Right renal cortex interstitium (tissue), 3 donors: ENCODE results near the gene RTN4RL1. TPM values are rescaled to one million over a fixed set of nuclear protein-coding genes. Genes with fewer than 3 reads are reported as not detected.

Source experiments
- DNase-seq, 3 donors: peaks; one replicate each; pipeline ENCODE4 v3.0.0-alpha.2; 2013; ENCODE audit warnings: low read depth in 3 of 3, low spot score in 2 of 3
- polyA plus RNA-seq, 3 donors: library from polyadenylated mRNA; unstranded; fragments of 120-200 nt; gene quantifications; one replicate each; pipeline ENCODE4 v1.2.1, GENCODE V29; 2013; ENCODE audit not compliant: insufficient read length in 3 of 3

Gene RTN4RL1
- polyA plus RNA-seq, 3 donors, result 0.72 to 1.8 (median 1.3) TPM

DNA sequence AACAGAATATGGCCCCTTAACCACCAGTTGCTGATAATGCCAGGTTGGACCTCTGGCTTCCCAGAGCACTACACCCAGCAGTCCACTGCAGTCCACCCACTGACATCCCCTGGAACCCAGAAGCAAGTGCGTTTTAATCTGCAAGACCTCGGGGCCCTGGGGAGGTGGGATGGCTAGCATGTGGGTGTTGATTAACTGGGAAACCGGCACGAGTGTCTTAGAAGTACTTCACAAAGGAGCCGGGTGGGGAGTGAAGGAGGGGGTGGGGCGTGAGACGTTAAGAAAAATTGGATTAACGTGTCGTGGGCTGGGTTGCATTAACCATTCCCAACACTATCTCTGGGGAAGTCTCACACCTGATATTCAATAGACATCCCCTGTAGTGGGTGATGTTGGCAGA, 23.7 kb upstream of the RTN4RL1 start:
- no peak for DNase-seq

GRCh38 chr17:2047590-2047989, 22.5 kb upstream of the RTN4RL1 start:
- DNase-seq, result no peak

DNA sequence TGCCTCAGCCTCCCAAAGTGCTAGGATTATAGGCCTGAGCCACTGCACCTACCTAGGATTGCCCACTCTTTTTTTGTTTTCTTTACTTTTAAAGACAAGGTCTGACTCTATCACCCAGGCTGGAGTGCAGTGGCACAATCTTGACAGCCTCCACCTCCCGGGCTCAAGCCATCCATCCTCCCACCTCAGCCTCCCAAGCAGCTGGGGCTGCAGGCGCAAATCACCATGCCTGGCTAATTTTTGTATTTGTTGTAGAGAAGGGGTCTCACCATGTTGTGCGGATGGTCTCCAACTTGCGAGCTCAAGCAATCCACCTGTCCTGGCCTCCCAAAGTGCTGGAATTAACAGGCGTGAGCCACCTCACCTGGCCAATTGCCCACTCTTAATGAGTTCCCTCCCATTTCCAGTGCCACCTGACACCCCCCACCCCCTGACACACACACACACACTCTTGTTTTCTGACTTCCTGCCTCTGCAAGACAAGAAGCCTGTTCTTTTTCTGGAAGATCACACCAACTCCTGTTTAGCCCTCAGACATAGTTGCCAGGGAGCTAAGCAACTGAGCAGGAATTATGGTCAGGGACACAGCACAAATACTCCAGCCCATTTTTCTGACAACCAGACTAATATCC, 19.2 kb upstream of the RTN4RL1 start:
- DNase-seq, result no peak

DNA sequence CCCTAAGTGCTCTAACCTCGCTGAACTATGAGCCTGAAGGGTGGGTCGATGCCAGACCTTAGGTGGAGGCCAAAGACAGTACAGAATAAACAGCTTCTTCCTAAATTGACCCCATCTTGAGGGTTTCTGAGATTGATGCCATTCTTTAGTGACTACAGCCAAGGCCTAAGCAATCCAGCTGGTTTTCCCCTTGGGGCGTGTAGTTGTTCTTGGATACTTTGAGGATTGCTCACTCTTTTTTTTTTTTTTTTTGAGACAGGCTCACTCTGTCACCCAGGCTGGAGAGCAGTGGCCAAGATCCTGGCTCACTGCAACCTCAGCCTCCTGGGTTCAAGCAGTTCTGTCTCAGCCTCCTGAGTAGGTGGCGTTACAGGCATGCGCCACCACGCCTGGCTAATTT, 18.7 kb upstream of the RTN4RL1 start:
- DNase-seq, result no peak

GRCh38 chr17:2042933-2043332, 17.8 kb upstream of the RTN4RL1 start:
- no peak for DNase-seq

GRCh38 chr17:2042390-2042847, 17.3 kb upstream of the RTN4RL1 start:
- no peak for DNase-seq

DNA sequence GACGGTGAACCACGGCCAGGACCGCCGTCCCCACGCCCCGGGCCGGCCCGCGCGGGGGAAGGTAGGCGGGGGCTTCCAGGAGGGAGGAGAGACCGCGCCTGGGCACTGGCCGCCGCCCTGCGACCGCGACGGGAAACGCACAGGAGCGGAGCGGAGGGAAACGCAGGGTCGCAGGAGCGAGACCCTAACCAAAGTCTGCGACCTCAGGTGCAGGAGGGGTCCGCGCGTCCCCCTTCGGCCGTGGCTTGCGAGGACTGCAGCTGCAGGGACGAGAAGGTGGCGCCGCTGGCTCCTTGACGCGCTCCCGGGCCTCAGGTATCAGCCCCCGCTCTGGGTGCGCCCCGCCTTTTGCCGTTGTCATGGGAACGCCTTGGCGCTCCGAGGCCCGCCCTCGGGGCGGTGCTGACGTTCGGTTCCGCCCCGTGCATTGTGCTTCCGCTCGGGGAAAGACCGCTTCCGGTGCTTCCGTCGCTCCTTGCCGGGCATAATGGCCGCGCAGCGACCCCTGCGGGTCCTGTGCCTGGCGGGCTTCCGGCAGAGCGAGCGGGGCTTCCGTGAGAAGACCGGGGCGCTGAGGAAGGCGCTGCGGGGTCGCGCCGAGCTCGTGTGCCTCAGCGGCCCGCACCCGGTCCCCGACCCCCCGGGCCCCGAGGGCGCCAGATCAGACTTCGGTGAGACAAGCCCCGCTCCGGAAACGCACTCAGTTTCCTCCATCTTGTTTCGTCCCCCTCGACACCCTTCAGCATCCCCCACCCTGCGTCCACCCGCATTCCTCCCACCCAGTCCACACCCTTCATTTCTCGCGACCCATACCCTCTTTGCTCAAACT, 16.6 kb upstream of the RTN4RL1 start, which contains the start of gene OVCA2:
OVCA2 (plus strand) TSS at position 462 of the 829 bp plus-strand sequence; CDS start at position 488, 26 bp downstream.
- peak; percentile 91 to 92 (median 92) for DNase-seq

DNA sequence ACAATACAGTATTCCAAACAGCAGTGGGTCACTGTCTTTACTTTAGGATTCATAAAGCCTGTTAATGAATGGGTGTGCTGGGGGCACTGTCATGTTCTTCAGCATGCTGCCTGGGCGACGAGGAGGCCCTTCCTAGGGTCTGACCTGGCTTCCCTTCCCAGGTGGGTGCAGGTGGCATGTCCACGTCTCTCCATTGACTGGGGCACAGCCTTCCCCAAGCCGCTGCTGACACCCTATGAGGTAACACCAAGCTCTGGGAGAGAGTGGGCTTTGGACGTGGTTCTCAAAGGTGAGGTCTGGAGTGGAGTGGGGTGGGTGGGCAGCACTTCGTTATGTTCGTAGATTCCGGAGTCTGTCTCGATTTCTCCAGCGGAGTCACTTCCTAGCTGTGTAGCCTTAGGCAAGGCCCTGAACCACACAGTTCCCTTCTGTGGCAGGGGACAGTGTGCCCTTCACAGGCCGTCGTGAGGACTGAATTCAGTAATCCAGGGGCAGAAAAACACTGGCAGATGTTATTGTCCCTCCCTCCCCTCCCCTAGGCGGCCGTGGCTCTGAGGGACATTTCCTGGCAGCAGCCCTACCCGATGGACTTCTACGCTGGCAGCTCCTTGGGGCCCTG, 15.9 kb upstream of the RTN4RL1 start:
- DNase-seq, result no peak

DNA sequence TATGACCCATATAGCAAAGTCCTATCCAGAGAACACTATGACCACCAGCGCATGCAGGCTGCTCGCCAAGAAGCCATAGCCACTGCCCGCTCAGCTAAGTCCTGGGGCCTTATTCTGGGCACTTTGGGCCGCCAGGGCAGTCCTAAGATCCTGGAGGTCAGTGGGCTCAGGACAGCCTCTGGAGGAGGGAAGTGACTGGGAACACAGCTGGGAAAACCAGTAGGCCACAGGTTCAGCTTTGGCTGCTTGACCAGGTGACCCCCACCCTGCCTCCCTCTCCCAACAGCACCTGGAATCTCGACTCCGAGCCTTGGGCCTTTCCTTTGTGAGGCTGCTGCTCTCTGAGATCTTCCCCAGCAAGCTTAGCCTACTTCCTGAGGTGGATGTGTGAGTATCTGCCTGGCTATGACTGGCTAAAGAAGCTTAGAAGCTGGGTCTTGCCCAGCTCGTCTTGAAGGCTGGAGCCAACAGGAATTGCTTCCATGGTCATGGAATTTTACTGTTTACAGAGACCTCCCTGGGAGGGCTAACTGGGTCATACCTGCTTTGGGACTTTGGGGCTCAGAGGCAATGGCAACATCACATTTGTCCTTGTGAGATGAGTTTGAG, 15.2 kb upstream of the RTN4RL1 start:
- no peak for DNase-seq

GRCh38 chr17:2037155-2037554, 12.0 kb upstream of the RTN4RL1 start:
- no peak for DNase-seq

DNA sequence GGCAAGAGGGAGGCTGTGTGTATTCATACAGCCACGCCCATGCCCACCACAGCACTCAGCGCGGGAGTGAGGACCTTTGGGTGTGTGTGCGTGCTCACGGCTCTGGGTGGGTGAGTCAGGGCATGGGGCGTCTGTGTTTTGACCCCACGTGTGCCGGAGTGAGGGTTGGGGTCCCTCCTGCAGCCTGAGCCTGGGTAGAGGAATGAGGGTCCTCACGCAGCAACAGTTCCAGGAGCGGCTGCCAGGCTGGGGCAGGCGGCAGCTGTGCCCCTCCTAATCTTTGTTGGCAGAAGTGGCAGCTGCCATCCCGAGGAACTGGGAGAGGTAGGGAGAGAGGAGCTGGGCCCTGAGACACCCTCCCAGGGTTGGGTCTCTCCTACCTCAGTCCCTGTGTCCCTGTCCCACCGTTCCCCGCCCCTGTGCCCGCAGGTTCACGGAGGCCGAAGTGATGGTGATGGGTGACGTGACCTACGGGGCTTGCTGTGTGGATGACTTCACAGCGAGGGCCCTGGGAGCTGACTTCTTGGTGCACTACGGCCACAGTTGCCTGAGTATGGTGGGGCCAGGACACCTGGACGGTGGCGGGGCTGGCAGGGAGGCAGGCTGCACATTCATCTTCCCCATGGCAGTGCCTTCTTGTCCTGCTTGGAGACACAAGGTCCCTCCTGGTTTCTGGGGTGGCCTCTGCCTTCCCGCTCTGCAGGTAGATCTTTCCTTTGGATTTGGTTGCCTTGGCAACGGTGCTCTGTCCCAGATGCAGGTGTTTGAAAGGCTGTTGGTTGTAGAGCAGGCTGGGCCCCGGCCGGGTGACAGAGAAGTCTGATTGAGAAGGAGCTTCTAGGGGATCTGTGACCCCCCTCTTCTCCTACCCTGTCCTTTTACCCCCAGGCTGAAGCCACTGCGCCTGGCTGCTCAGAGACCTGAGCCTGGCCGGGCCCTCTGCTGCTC, 10.7 kb upstream of the RTN4RL1 start:
- no peak for DNase-seq

GRCh38 chr17:2034806-2035540, 9.8 kb upstream of the RTN4RL1 start:
- no peak for DNase-seq

DNA sequence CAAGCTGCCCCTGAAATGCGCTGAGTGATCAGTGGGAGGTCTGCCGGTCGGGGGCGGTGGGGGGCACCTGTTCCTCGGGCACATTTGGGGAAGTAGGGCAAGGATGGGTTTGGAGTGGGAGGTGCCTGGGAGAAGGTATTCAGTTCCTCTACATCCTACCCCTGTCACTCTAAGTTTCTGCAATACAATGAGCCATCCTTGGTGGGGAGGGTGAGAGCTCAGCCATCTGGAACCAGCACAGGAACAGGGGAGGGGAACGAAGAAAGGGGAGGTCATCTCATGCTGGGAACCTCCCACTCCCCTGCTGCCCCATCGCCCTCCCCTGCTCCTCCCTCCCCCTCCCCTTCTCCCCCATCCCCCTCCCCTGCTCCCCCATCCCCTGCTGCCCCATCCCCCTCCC, 9.0 kb upstream of the RTN4RL1 start:
- no peak for DNase-seq

DNA sequence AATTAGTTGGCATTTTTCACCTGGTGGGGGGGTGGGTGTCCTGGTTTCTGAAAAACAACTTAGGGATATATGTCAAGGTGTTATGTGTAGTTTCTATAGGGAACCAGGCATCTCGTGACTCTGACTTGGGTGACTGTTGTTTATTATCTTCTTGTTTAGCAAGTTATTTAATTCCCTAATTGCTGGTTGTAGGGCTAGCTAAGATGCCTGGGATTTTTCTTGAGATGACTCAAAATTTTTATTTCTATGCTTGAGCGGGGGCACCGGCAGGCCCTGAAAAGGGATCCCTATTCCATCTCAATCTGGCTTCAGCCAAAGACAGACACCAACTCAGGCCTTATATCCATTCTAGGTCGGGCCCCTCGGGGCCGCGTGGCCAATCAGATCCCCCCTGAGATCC, 8.0 kb upstream of the RTN4RL1 start:
- DNase-seq, result no peak

DNA sequence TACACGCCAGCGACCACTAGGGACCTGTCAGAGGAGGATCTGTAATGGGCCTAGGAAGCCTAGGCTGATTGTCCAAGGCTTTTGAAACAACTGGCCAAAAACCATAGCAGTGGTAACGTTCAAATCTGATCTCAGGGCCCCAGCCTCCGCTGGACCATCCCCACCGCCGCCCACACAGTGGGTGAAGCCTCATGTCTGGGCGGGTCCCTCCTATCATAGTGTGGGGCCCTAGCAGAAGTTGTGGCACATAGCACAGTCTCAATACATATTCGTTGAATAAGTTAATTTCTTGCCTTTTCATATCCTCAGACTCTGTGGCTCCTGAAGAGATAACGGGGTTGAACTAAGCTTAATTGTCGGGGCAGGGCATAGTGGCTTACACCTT, 5.6 kb upstream of the RTN4RL1 start:
- no peak for DNase-seq

- DNase-seq, result peak in 1 of 3 donors; percentile 62
Observed at GRCh38 chr17:2029911-2030778, 5.0 kb upstream of the RTN4RL1 start, which contains the start of gene DPH1. TSS of gene DPH1 (plus strand) at chr17:2030153. CDS start at chr17:2030170, 17 bp downstream.

GRCh38 chr17:2028737-2029136, 3.6 kb upstream of the RTN4RL1 start:
- no peak for DNase-seq

- no peak for DNase-seq
Observed at GRCh38 chr17:2028234-2028614, 3.1 kb upstream of the RTN4RL1 start.
